HFFc6 (cell line): ENCODE measurements around the gene LRSAM1. TPM values are rescaled to one million over a fixed set of nuclear protein-coding genes. Genes with fewer than 3 reads are reported as not detected.

ENCODE experiments used
- DNase-seq: peaks from one replicate; pipeline ENCODE4 v3.0.0-alpha.2; 2018
- H3K27ac Mint-ChIP-seq: 2 replicates; pipeline ENCODE4 v1.8.0; 2020; ENCODE audit warnings: mild to moderate bottlenecking, mixed read lengths
- H3K27me3 Mint-ChIP-seq: 2 replicates; pipeline ENCODE4 v1.8.0; 2021; ENCODE audit warnings: mild to moderate bottlenecking, moderate library complexity, mixed read lengths; ENCODE audit not compliant: insufficient read depth
- H3K36me3 Mint-ChIP-seq: 2 replicates; pipeline ENCODE4 v1.8.0; 2021; ENCODE audit warnings: low read depth, mixed read lengths
- H3K4me1 Mint-ChIP-seq: 2 replicates; pipeline ENCODE4 v1.8.0; 2020; ENCODE audit warnings: low read depth, mixed read lengths
- H3K4me3 Mint-ChIP-seq: 2 replicates; pipeline ENCODE4 v1.8.0; 2020; ENCODE audit warnings: mild to moderate bottlenecking, moderate library complexity, mixed read lengths
- H3K9me3 Mint-ChIP-seq: 2 replicates; pipeline ENCODE4 v1.8.0; 2020; ENCODE audit warnings: mild to moderate bottlenecking, mixed read lengths
- CTCF ChIP-seq: fragments of 200-600 bp; sonication (generic); IDR thresholded peaks from 2 replicates; pipeline ENCODE4 v1.5.0; 2021; ENCODE audit warnings: antibody characterized with exemption, mild to moderate bottlenecking
- total RNA-seq, 6 experiments: library from RNA; stranded (reverse); fragmentation: NEBNext Ultra II Directional; extraction: Animal tissue kit (Norgen Biotek cat#: 25700); gene quantifications; 2 replicates in 1 of 6; 3 replicates in 5 of 6; pipeline ENCODE4 v1.2.3, GENCODE V29; 2021

Gene LRSAM1
- total RNA-seq, 6 experiments from 2014 or later, result 12.1 to 15.9 (median 13.4) TPM

GRCh38 chr9:127422133-127422782, 29.1 kb upstream of the LRSAM1 start:
- DNase-seq, result no peak
- no peaks in the 10 kb centered on the region for H3K27me3 Mint-ChIP-seq
- H3K4me3 Mint-ChIP-seq, result peak overlapping the region; percentile 99
- H3K36me3 Mint-ChIP-seq, result peaks cover 12% of the 10 kb centered on the region
- H3K9me3 Mint-ChIP-seq, result no peaks in the 10 kb centered on the region
- no peak overlapping the region for H3K27ac Mint-ChIP-seq
- peaks cover 45% of the 10 kb centered on the region for H3K4me1 Mint-ChIP-seq
- no peak for TF ChIP-seq CTCF

GRCh38 chr9:127422787-127423186, 28.5 kb upstream of the LRSAM1 start:
- no peak for DNase-seq
- Mint-ChIP-seq H3K36me3 (peaks cover 12% of the 10 kb centered on the region), H3K4me3 (peak overlapping the region; percentile 99), H3K27ac (peak overlapping the region; percentile 91), H3K9me3 (no peaks in the 10 kb centered on the region), H3K27me3 (no peaks in the 10 kb centered on the region), H3K4me1 (peaks cover 39% of the 10 kb centered on the region)
- no peak for TF ChIP-seq CTCF

GRCh38 chr9:127423476-127423933, 27.8 kb upstream of the LRSAM1 start:
- DNase-seq, result no peak
- peak overlapping the region; percentile 99 for H3K4me3 Mint-ChIP-seq
- H3K27me3 Mint-ChIP-seq, result no peaks in the 10 kb centered on the region
- H3K27ac Mint-ChIP-seq, result peak overlapping the region; percentile 91
- H3K4me1 Mint-ChIP-seq, result peaks cover 37% of the 10 kb centered on the region
- no peak for TF ChIP-seq CTCF
- H3K9me3 Mint-ChIP-seq, result no peaks in the 10 kb centered on the region
- H3K36me3 Mint-ChIP-seq, result peaks cover 12% of the 10 kb centered on the region

GRCh38 chr9:127423934-127424675, 27.2 kb upstream of the LRSAM1 start, which contains the start of gene ZNF79:
Gene ZNF79, plus strand, starts transcription at chr9:127424382. Its CDS starts 406 bp downstream, at chr9:127424788.
- peak; percentile 93 for DNase-seq
- no peak for TF ChIP-seq CTCF
- H3K4me3 Mint-ChIP-seq, result peak within 1 kb of the TSS; percentile 99
- peaks cover 37% of the 10 kb centered on the region for H3K4me1 Mint-ChIP-seq
- no peaks in the 10 kb centered on the region for H3K9me3 Mint-ChIP-seq
- H3K27me3 Mint-ChIP-seq, result no peaks in the 10 kb centered on the region
- peaks cover 12% of the 10 kb centered on the region for H3K36me3 Mint-ChIP-seq
- H3K27ac Mint-ChIP-seq, result peak within 1 kb of the TSS; percentile 91

GRCh38 chr9:127424676-127424999, 26.7 kb upstream of the LRSAM1 start:
- peak overlapping the region; percentile 91 for H3K27ac Mint-ChIP-seq
- H3K9me3 Mint-ChIP-seq, result no peaks in the 10 kb centered on the region
- H3K4me3 Mint-ChIP-seq, result peak overlapping the region; percentile 99
- no peaks in the 10 kb centered on the region for H3K27me3 Mint-ChIP-seq
- peaks cover 37% of the 10 kb centered on the region for H3K4me1 Mint-ChIP-seq
- no peak for DNase-seq
- no peak for TF ChIP-seq CTCF
- H3K36me3 Mint-ChIP-seq, result peaks cover 12% of the 10 kb centered on the region
